K562 (cell line): ENCODE results near the gene PIH1D1. TPM values are rescaled to one million over a fixed set of nuclear protein-coding genes. Genes with fewer than 3 reads are reported as not detected.

Experiments
- CEBPZ ChIP-seq: fragments of 150-350 bp; IDR thresholded peaks from 2 replicates; pipeline ENCODE4 v1.6.1; 2014; ENCODE audit warnings: low read depth, mild to moderate bottlenecking, low read length, borderline replicate concordance
- DACH1 ChIP-seq: fragments of 450-650 bp; IDR thresholded peaks from 2 replicates; pipeline ENCODE4 v1.6.1; 2018; ENCODE audit not compliant: partially characterized antibody
- FOXM1 ChIP-seq, 2 experiments: fragments of 450-650 bp in 1 of 2; sonication (generic) in 1 of 2; formaldehyde crosslinking in 1 of 2; IDR thresholded peaks; 2 replicates each; pipeline versions ENCODE4 v1.6.1 to v1.9.0; 2017 to 2022; ENCODE audit warnings: low read depth in 2 of 2, mild to moderate bottlenecking in 2 of 2, missing genetic modification reagents in 1 of 2, moderate library complexity in 1 of 2
- GTF2B ChIP-seq: IDR thresholded peaks from 2 replicates; pipeline ENCODE4 v1.6.1; 2011; ENCODE audit not compliant: insufficient read length; ENCODE audit errors: extremely low read depth
- MCM2 ChIP-seq: fragments of 450-650 bp; IDR thresholded peaks from 2 replicates; pipeline ENCODE4 v1.6.1; 2017; ENCODE audit warnings: low read depth, mild to moderate bottlenecking
- MCM7 ChIP-seq, 2 experiments: fragments of 450-650 bp; IDR thresholded peaks; 2 replicates each; pipeline ENCODE4 v1.6.1; 2016 to 2018
- MTA2 ChIP-seq: fragments of 450-650 bp; IDR thresholded peaks from 2 replicates; pipeline ENCODE4 v1.6.1; 2016; ENCODE audit warnings: low read depth
- NEUROD1 ChIP-seq: fragments of 150-350 bp; IDR thresholded peaks from 2 replicates; pipeline ENCODE4 v1.6.1; 2014; ENCODE audit warnings: borderline replicate concordance, low read length, low read depth; ENCODE audit not compliant: partially characterized antibody
- NFE2L1 ChIP-seq: fragments of 450-650 bp; IDR thresholded peaks from 2 replicates; pipeline ENCODE4 v1.6.1; 2016; ENCODE audit warnings: missing genetic modification characterization, low read depth, mild to moderate bottlenecking, missing compliant biosample characterization, moderate library complexity, borderline replicate concordance
- RBM22 ChIP-seq: fragments of 200-400 bp; formaldehyde crosslinking; IDR thresholded peaks from 2 replicates; pipeline ENCODE4 v1.6.1; 2018; ENCODE audit warnings: low read length, low read depth; ENCODE audit not compliant: poor library complexity, severe bottlenecking
- ZFP91 ChIP-seq: sonication (generic); formaldehyde crosslinking; IDR thresholded peaks from 2 replicates; pipeline ENCODE4 v1.8.0; 2022; ENCODE audit warnings: mild to moderate bottlenecking, missing genetic modification reagents
- ZFX ChIP-seq: sonication (generic); formaldehyde crosslinking; IDR thresholded peaks from 2 replicates; pipeline ENCODE4 v1.8.0; 2022; ENCODE audit warnings: mild to moderate bottlenecking, missing genetic modification reagents, moderate library complexity
- ZMIZ1 ChIP-seq, 2 experiments: fragments of 150-350 bp in 1 of 2; IDR thresholded peaks; 2 replicates each; pipeline ENCODE4 v1.6.1; 2012 to 2016; ENCODE audit warnings: low read depth in 2 of 2, low read length in 2 of 2, mild to moderate bottlenecking in 1 of 2, moderate library complexity in 1 of 2
- ZNF431 ChIP-seq: sonication (generic); formaldehyde crosslinking; IDR thresholded peaks from 2 replicates; pipeline ENCODE4 v1.8.0; 2022; ENCODE audit warnings: mild to moderate bottlenecking, missing genetic modification reagents
- polyA plus RNA-seq, 8 experiments: library from polyadenylated mRNA; depleted of rRNA in 4 of 8; stranded (reverse) in 5 of 8; unstranded in 3 of 8; fragments of >200 nt; fragmentation: Nextera tagmentation in 2 of 8; fragmentation: Illumina TruSeq in 1 of 8; extraction: Ambion mirVana in 2 of 8; extraction: Trizol in 1 of 8; gene quantifications; 2 replicates each; pipeline versions ENCODE4 v1.2.1 to v1.2.3, GENCODE V29; 2011 to 2014; ENCODE audit warnings: inconsistent platforms in 1 of 8, missing spikeins in 1 of 8
- total RNA-seq, 7 experiments: library from RNA; depleted of rRNA in 6 of 7; stranded (reverse); fragments of >200 nt in 6 of 7; fragmentation: Illumina TruSeq in 2 of 7; extraction: Trizol in 2 of 7; gene quantifications; 2 replicates each; pipeline versions ENCODE4 v1.2.1 to v1.2.3, GENCODE V29; 2011 to 2021; ENCODE audit warnings: low replicate concordance in 1 of 7
- TF ChIP-seq, protein P1 (sequence below): IDR thresholded peaks from 3 replicates; pipeline ENCODE4 v1.6.1; 2011; ENCODE audit warnings: borderline replicate concordance, mild to moderate bottlenecking, moderate library complexity; ENCODE audit not compliant: insufficient read length; ENCODE audit errors: extremely low read depth

PIH1D1 gene
- total and polyA plus RNA-seq, 9 of the 15 experiments (the other 6 are each of a cell fraction or from before 2014, with no cell fraction given), result 26.5 to 224 (median 137) TPM

GRCh38 chr19:49431330-49431749, 20.3 kb downstream of the PIH1D1 start (continued):
- TF ChIP-seq CEBPZ (no peak), NFE2L1 (tag) (no peak), RBM22 (no peak), NEUROD1 (no peak), ZFX (peak; percentile 43), MCM2 (no peak), ZNF431 (CRISPR knock-in tag) (no peak), ZFP91 (CRISPR knock-in tag) (no peak), ZMIZ1 (IDR thresholded peaks at IDR 0.05; ENCODE audit: low read depth in 2 of 2, low read length in 2 of 2) (no peak), GTF2B (no peak), FOXM1 (IDR thresholded peaks at IDR 0.05; ENCODE audit: low read depth) (no peak), FOXM1 (CRISPR knock-in tag; IDR thresholded peaks at IDR 0.05; ENCODE audit: low read depth) (no peak), MCM7 (IDR thresholded peaks at IDR 0.05) (no peak), MTA2 (no peak), DACH1 (no peak)
- TF ChIP-seq, protein P1, sequence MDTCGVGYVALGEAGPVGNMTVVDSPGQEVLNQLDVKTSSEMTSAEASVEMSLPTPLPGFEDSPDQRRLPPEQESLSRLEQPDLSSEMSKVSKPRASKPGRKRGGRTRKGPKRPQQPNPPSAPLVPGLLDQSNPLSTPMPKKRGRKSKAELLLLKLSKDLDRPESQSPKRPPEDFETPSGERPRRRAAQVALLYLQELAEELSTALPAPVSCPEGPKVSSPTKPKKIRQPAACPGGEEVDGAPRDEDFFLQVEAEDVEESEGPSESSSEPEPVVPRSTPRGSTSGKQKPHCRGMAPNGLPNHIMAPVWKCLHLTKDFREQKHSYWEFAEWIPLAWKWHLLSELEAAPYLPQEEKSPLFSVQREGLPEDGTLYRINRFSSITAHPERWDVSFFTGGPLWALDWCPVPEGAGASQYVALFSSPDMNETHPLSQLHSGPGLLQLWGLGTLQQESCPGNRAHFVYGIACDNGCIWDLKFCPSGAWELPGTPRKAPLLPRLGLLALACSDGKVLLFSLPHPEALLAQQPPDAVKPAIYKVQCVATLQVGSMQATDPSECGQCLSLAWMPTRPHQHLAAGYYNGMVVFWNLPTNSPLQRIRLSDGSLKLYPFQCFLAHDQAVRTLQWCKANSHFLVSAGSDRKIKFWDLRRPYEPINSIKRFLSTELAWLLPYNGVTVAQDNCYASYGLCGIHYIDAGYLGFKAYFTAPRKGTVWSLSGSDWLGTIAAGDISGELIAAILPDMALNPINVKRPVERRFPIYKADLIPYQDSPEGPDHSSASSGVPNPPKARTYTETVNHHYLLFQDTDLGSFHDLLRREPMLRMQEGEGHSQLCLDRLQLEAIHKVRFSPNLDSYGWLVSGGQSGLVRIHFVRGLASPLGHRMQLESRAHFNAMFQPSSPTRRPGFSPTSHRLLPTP, result no peak
